ENCODE measurements around the gene LRP4. TPM values are rescaled to one million over a fixed set of nuclear protein-coding genes. Genes with fewer than 3 reads are reported as not detected.

Gene LRP4
- total RNA-seq, 3 donors from 2014 or later: 5.2 to 7.5 (median 6.4) TPM

- no peak overlapping the region for H3K4me3 ChIP-seq
- no peak for TF ChIP-seq CTCF (IDR thresholded peaks at IDR 0.05)
- TF ChIP-seq POLR2AphosphoS5 (IDR thresholded peaks at IDR 0.05): no peak
- no peak for TF ChIP-seq POLR2A (IDR thresholded peaks at IDR 0.05)
Observed at GRCh38 chr11:46888636-46889035, 29.7 kb downstream of the LRP4 start.

GRCh38 chr11:46886211-46886610, 32.1 kb downstream of the LRP4 start:
- Histone ChIP-seq H3K9me3 (no peaks in the 10 kb centered on the region), H3K27ac (no peak overlapping the region), H3K27me3 (no peaks in the 10 kb centered on the region), H3K4me1 (no peaks in the 10 kb centered on the region), H3K36me3 (no peaks in the 10 kb centered on the region), H3K4me3 (no peak overlapping the region)
- intact Hi-C loops (cut with DNase I; ENCODE audit: low total_unique reads): no loop called here
- TF ChIP-seq POLR2A (IDR thresholded peaks at IDR 0.05): no peak
- no peak for TF ChIP-seq CTCF (IDR thresholded peaks at IDR 0.05)
- no peak for TF ChIP-seq POLR2AphosphoS5 (IDR thresholded peaks at IDR 0.05)
- DNase-seq (ENCODE audit: low spot score in 2 of 2): peak in 1 of 2 donors; percentile 19

More at GRCh38 chr11:46888636-46889035, 29.7 kb downstream of the LRP4 start:
- DNase-seq (ENCODE audit: low spot score in 2 of 2): no peak
- H3K27me3 ChIP-seq: no peaks in the 10 kb centered on the region
- H3K9me3 ChIP-seq: no peaks in the 10 kb centered on the region
- H3K27ac ChIP-seq: no peak overlapping the region
- intact Hi-C loops (cut with DNase I; ENCODE audit: low total_unique reads): no loop called here
- no peaks in the 10 kb centered on the region for H3K4me1 ChIP-seq
- H3K36me3 ChIP-seq: no peaks in the 10 kb centered on the region

GRCh38 chr11:46879056-46879585, 39.2 kb downstream of the LRP4 start:
- no peak for DNase-seq (ENCODE audit: low spot score in 2 of 2)
- intact Hi-C loops (cut with DNase I; ENCODE audit: low total_unique reads): no loop called here
- Histone ChIP-seq H3K36me3 (no peaks in the 10 kb centered on the region), H3K27me3 (no peaks in the 10 kb centered on the region), H3K4me3 (no peak overlapping the region), H3K4me1 (no peaks in the 10 kb centered on the region), H3K27ac (no peak overlapping the region), H3K9me3 (no peaks in the 10 kb centered on the region)
- TF ChIP-seq POLR2A (IDR thresholded peaks at IDR 0.05) (no peak), POLR2AphosphoS5 (IDR thresholded peaks at IDR 0.05) (no peak), CTCF (IDR thresholded peaks at IDR 0.05) (no peak)

GRCh38 chr11:46877580-46877979, 40.8 kb downstream of the LRP4 start:
- Histone ChIP-seq H3K36me3 (no peaks in the 10 kb centered on the region), H3K9me3 (no peaks in the 10 kb centered on the region), H3K27ac (no peak overlapping the region), H3K4me3 (no peak overlapping the region), H3K4me1 (no peaks in the 10 kb centered on the region), H3K27me3 (no peaks in the 10 kb centered on the region)
- TF ChIP-seq POLR2AphosphoS5 (IDR thresholded peaks at IDR 0.05): no peak
- no peak for TF ChIP-seq POLR2A (IDR thresholded peaks at IDR 0.05)
- TF ChIP-seq CTCF (IDR thresholded peaks at IDR 0.05): no peak
- intact Hi-C loops (cut with DNase I; ENCODE audit: low total_unique reads): no loop called here
- DNase-seq (ENCODE audit: low spot score in 2 of 2): no peak

GRCh38 chr11:46876471-46876870, 41.9 kb downstream of the LRP4 start:
- no peaks in the 10 kb centered on the region for H3K27me3 ChIP-seq
- no peaks in the 10 kb centered on the region for H3K36me3 ChIP-seq
- no peaks in the 10 kb centered on the region for H3K4me1 ChIP-seq
- intact Hi-C loops (cut with DNase I; ENCODE audit: low total_unique reads): no loop called here
- no peaks in the 10 kb centered on the region for H3K9me3 ChIP-seq
- H3K4me3 ChIP-seq: no peak overlapping the region
- H3K27ac ChIP-seq: no peak overlapping the region
- TF ChIP-seq POLR2AphosphoS5 (IDR thresholded peaks at IDR 0.05) (no peak), CTCF (IDR thresholded peaks at IDR 0.05) (no peak), POLR2A (IDR thresholded peaks at IDR 0.05) (no peak)
- no peak for DNase-seq (ENCODE audit: low spot score in 2 of 2)
